Pancreas (tissue), 10 donors: Measurements from ENCODE around the gene ZNF581. TPM values are rescaled to one million over a fixed set of nuclear protein-coding genes. Genes with fewer than 3 reads are reported as not detected.

Source experiments
- ATAC-seq, 4 donors: fragments of 200-7000 bp; cut with Tn5 transposase; one replicate each; pipeline versions ENCODE4 v1.8.0 to v1.9.1; 2020; ENCODE audit warnings: mild to moderate bottlenecking in 4 of 4, moderate library complexity in 4 of 4
- DNase-seq, 6 donors: peaks; one replicate each; pipeline ENCODE4 v3.0.0-alpha.2; 2020
- FAIRE-seq: peaks from 2 replicates; lab custom pipeline; 2012; peaks lifted over from hg19 to GRCh38; lab: Jason Lieb, UNC
- H3K27ac ChIP-seq, 4 donors: fragments of 200-600 bp; sonication (generic); 1 replicate in 3 of 4; 2 replicates in 1 of 4; pipeline versions ENCODE4 v1.5.0 to v1.8.0; 2020
- H3K27me3 ChIP-seq, 4 donors: fragments of 200-600 bp; one replicate each; pipeline ENCODE4 v1.8.0; 2021
- H3K36me3 ChIP-seq, 3 donors: fragments of 200-600 bp; sonication (generic) in 1 of 3; one replicate each; pipeline versions ENCODE4 v1.5.0 to v1.8.0; 2020 to 2021
- H3K4me1 ChIP-seq, 3 donors: fragments of 200-600 bp; one replicate each; pipeline ENCODE4 v1.8.0; 2021
- H3K4me3 ChIP-seq, 4 donors: fragments of 200-600 bp; sonication (generic) in 2 of 4; one replicate each; pipeline versions ENCODE4 v1.5.0 to v1.8.0; 2020 to 2021
- H3K9me3 ChIP-seq, 4 donors: fragments of 200-600 bp; one replicate each; pipeline ENCODE4 v1.8.0; 2021
- CTCF ChIP-seq, 4 donors: fragments of 200-600 bp; sonication (generic) in 3 of 4; IDR thresholded peaks; one replicate each; pipeline versions ENCODE4 v1.5.0 to v1.8.0; 2021; ENCODE audit warnings: antibody characterized with exemption in 4 of 4
- WGBS, 2 donors: extraction: QIAGEN DNeasy Blood & Tissue Kit; methylation state at CpG; one replicate each; pipeline ENCODE4 v1.1.7; 2013; 5-methylcytosine and 5-hydroxymethylcytosine counted together
- intact Hi-C, 3 donors: fragments of 100-400 bp; cut with DNase I; formaldehyde crosslinking; loops; one replicate each; pipeline versions ENCODE4 v1.11.1 to v1.14.2; 2022
- polyA plus RNA-seq, 2 donors: library from polyadenylated mRNA; stranded (reverse); fragments of 200-250 nt; gene quantifications; one replicate each; pipeline ENCODE4 v1.2.3, GENCODE V29; 2013
- total RNA-seq, 6 donors: library from RNA; stranded (reverse); fragmentation: NEBNext Ultra II Directional in 4 of 6; extraction: Animal tissue kit (Norgen Biotek cat#: 25700) in 4 of 6; gene quantifications; one replicate each; pipeline versions ENCODE4 v1.2.1 to v1.2.4, GENCODE V29; 2021 to 2023
- donor health status: healthy with polysubstance abuse.
- donor health status: DM: no; HTN: no; CAD: no; lungs with moderate emphysema.
- donor health status: DM: no; HTN: no; CAD: no.
- donor health status: control.
- donor health status: control.
- donor health status: Bipolar disorder and iron deficiency.
- donor health status: DM: yes; HTN: yes; CAD: no.
- donor health status: DM: no; HTN: no; CAD: no.
- donor health status: DM: no; HTN: no; CAD: no.
- donor health status: DM: yes; HTN: yes; CAD: no.

The ZNF581 gene
- total and polyA plus RNA-seq, 8 donors = 12.9 to 23.2 (median 15.2) TPM

- Histone ChIP-seq H3K4me1 (no peaks in the 10 kb centered on the region), H3K27ac (no peak overlapping the region), H3K9me3 (no peaks in the 10 kb centered on the region), H3K36me3 (peaks cover 0 to 23% (median 0%) of the 10 kb centered on the region in 3 donors), H3K4me3 (no peak overlapping the region), H3K27me3 (no peaks in the 10 kb centered on the region)
- DNase-seq (no peak), ATAC-seq (no peak), FAIRE-seq (no peak)
- intact Hi-C loops = no loop called here
- TF ChIP-seq CTCF (IDR thresholded peaks at IDR 0.05) = no peak
- 97 to 99% methylated on average over 38 of the region's 38 CpGs for WGBS, 2 donors
Observed at GRCh38 chr19:55616395-55616875, 27.0 kb upstream of the ZNF581 start.

- FAIRE-seq (no peak), DNase-seq (no peak), ATAC-seq (no peak)
- Histone ChIP-seq H3K27ac (no peak overlapping the region), H3K4me1 (no peaks in the 10 kb centered on the region), H3K36me3 (peaks cover 0 to 29% (median 0%) of the 10 kb centered on the region in 3 donors), H3K27me3 (no peaks in the 10 kb centered on the region), H3K4me3 (no peak overlapping the region), H3K9me3 (no peaks in the 10 kb centered on the region)
- TF ChIP-seq CTCF (IDR thresholded peaks at IDR 0.05) = no peak
- intact Hi-C loops = no loop called here
- whole genome bisulfite sequencing, 2 donors = 85 to 88% methylated on average over 8 of the region's 8 CpGs
Observed at GRCh38 chr19:55617426-55617825, 26.0 kb upstream of the ZNF581 start.

- no peaks in the 10 kb centered on the region for H3K9me3 ChIP-seq
- H3K4me3 ChIP-seq = no peak overlapping the region
- no peaks in the 10 kb centered on the region for H3K4me1 ChIP-seq
- ATAC-seq (no peak), FAIRE-seq (no peak), DNase-seq (no peak)
- H3K36me3 ChIP-seq = peaks cover 0 to 29% (median 0%) of the 10 kb centered on the region in 3 donors
- no peak overlapping the region for H3K27ac ChIP-seq
- intact Hi-C loops = no loop called here
- WGBS, 2 donors = 82 to 93% methylated on average over 7 of the region's 7 CpGs
- H3K27me3 ChIP-seq = no peaks in the 10 kb centered on the region
- TF ChIP-seq CTCF (IDR thresholded peaks at IDR 0.05) = no peak
Observed at GRCh38 chr19:55618426-55618825, 25.0 kb upstream of the ZNF581 start.

GRCh38 chr19:55619286-55619685 lies 24.2 kb upstream of the ZNF581 start:
- ATAC-seq (no peak), DNase-seq (peak in 1 of 6 donors; percentile 2), FAIRE-seq (no peak)
- Histone ChIP-seq H3K27me3 (no peaks in the 10 kb centered on the region), H3K36me3 (peaks cover 0 to 29% (median 0%) of the 10 kb centered on the region in 3 donors), H3K4me1 (peaks cover 0 to 3% (median 0%) of the 10 kb centered on the region in 3 donors), H3K27ac (no peak overlapping the region), H3K4me3 (no peak overlapping the region), H3K9me3 (no peaks in the 10 kb centered on the region)
- 76 to 92% methylated on average over 3 of the region's 3 CpGs for WGBS, 2 donors
- TF ChIP-seq CTCF (IDR thresholded peaks at IDR 0.05) = no peak
- intact Hi-C loops = no loop called here

GRCh38 chr19:55620410-55621204 lies 22.8 kb upstream of the ZNF581 start:
- H3K36me3 ChIP-seq = peaks cover 0 to 24% (median 0%) of the 10 kb centered on the region in 3 donors
- 93 to 94% methylated on average over 12 of the region's 12 CpGs for WGBS, 2 donors
- H3K4me3 ChIP-seq = no peak overlapping the region
- no peak for TF ChIP-seq CTCF (IDR thresholded peaks at IDR 0.05)
- H3K27me3 ChIP-seq = no peaks in the 10 kb centered on the region
- intact Hi-C loops = no loop called here
- H3K27ac ChIP-seq = no peak overlapping the region
- FAIRE-seq (no peak), DNase-seq (peak in 1 of 6 donors; percentile 20), ATAC-seq (no peak)
- H3K9me3 ChIP-seq = no peaks in the 10 kb centered on the region
- H3K4me1 ChIP-seq = peaks cover 0 to 6% (median 0%) of the 10 kb centered on the region in 3 donors
